HEK293 (cell line): Measurements from ENCODE around the gene NOPCHAP1.
"Not testable (repeated sequence)": the region's sequence is repeated elsewhere in the genome, so short reads cannot be mapped to it uniquely, and the experiment has no call there.

ENCODE experiments used
- CTCF ChIA-PET: fragments of 350-600 bp; formaldehyde crosslinking; extraction: SDS; loops from one replicate; lab custom pipeline; 2021; ENCODE audit warnings: antibody characterized with exemption; lab: Yijun Ruan, JAX
- POLR2A ChIA-PET: fragments of 300-600 bp; formaldehyde crosslinking; extraction: SDS; loops from one replicate; lab custom pipeline; 2020; ENCODE audit warnings: antibody characterized with exemption, inconsistent platforms; lab: Yijun Ruan, JAX
- H3K27ac ChIP-seq: fragments of 200-500 bp; sonication (Bioruptor generic); 2 replicates; pipeline ENCODE4 v1.5.1; 2014; ENCODE audit warnings: low read depth, low read length, control low read depth, inconsistent platforms; ENCODE audit errors: extremely low read depth
- H3K36me3 ChIP-seq, 2 experiments: fragments of 200-500 bp in 1 of 2; sonication (Bioruptor generic) in 1 of 2; 1 replicate in 1 of 2; 2 replicates in 1 of 2; pipeline ENCODE4 v1.5.1; 2014 to 2017; ENCODE audit warnings: inconsistent platforms in 2 of 2, low read length in 2 of 2; ENCODE audit not compliant: control insufficient read depth in 2 of 2, insufficient read depth in 1 of 2
- H3K4me1 ChIP-seq: fragments of 200-500 bp; sonication (Bioruptor generic); 2 replicates; pipeline ENCODE4 v1.5.1; 2014; ENCODE audit warnings: mild to moderate bottlenecking, low read length, inconsistent platforms; ENCODE audit not compliant: control insufficient read depth, insufficient read depth
- H3K4me3 ChIP-seq: 2 replicates; pipeline ENCODE4 v1.5.1; 2011; ENCODE audit warnings: low read depth, mild to moderate bottlenecking, control low read depth, low read length, moderate library complexity
- H3K9me3 ChIP-seq: fragments of 200-500 bp; sonication (Bioruptor generic); 2 replicates; pipeline ENCODE4 v1.5.1; 2014; ENCODE audit warnings: low read depth, low read length, inconsistent platforms; ENCODE audit not compliant: control insufficient read depth, insufficient read depth
- EGR2 ChIP-seq: fragments of 450-650 bp; formaldehyde crosslinking; IDR thresholded peaks from 2 replicates; pipeline ENCODE4 v1.5.1; 2016; ENCODE audit warnings: low read depth, missing biosample characterization, missing genetic modification characterization
- GLIS1 ChIP-seq: fragments of 450-650 bp; formaldehyde crosslinking; IDR thresholded peaks from 2 replicates; pipeline ENCODE4 v1.5.1; 2016; ENCODE audit warnings: missing biosample characterization, missing genetic modification characterization
- HOXA7 ChIP-seq: sonication (generic); formaldehyde crosslinking; IDR thresholded peaks from 2 replicates; pipeline ENCODE4 v1.8.1; 2022; ENCODE audit warnings: missing genetic modification reagents, borderline replicate concordance
- KLF16 ChIP-seq: fragments of 450-650 bp; formaldehyde crosslinking; IDR thresholded peaks from 2 replicates; pipeline ENCODE4 v1.5.1; 2017; ENCODE audit warnings: missing biosample characterization, missing genetic modification characterization
- OSR2 ChIP-seq: fragments of 450-650 bp; formaldehyde crosslinking; IDR thresholded peaks from 2 replicates; pipeline ENCODE4 v1.5.1; 2016; ENCODE audit warnings: missing biosample characterization, missing genetic modification characterization
- SETDB1 ChIP-seq: IDR thresholded peaks from one replicate; pipeline ENCODE4 v1.6.1; 2017; ENCODE audit warnings: mild to moderate bottlenecking, low read length, moderate library complexity, mixed read lengths; ENCODE audit not compliant: insufficient read length
- YY2 ChIP-seq: fragments of 450-650 bp; formaldehyde crosslinking; IDR thresholded peaks from 2 replicates; pipeline ENCODE4 v1.5.1; 2016; ENCODE audit warnings: missing biosample characterization, missing genetic modification characterization
- ZBTB17 ChIP-seq: fragments of 450-650 bp; formaldehyde crosslinking; IDR thresholded peaks from 2 replicates; pipeline ENCODE4 v1.5.1; 2016; ENCODE audit warnings: missing biosample characterization, missing genetic modification characterization
- ZEB2 ChIP-seq: fragments of 450-650 bp; formaldehyde crosslinking; IDR thresholded peaks from 2 replicates; pipeline ENCODE4 v1.5.1; 2016; ENCODE audit warnings: missing biosample characterization, missing genetic modification characterization
- ZFP69B ChIP-seq: fragments of 450-650 bp; formaldehyde crosslinking; IDR thresholded peaks from 2 replicates; pipeline ENCODE4 v1.5.1; 2016; ENCODE audit warnings: missing biosample characterization, missing genetic modification characterization
- ZNF214 ChIP-seq: fragments of 450-650 bp; formaldehyde crosslinking; IDR thresholded peaks from 2 replicates; pipeline ENCODE4 v1.5.1; 2017; ENCODE audit warnings: missing biosample characterization, mild to moderate bottlenecking, missing genetic modification characterization, borderline replicate concordance
- ZNF274 ChIP-seq, 2 experiments: fragments of 200-500 bp in 1 of 2; fragments of 450-650 bp in 1 of 2; sonication (Bioruptor generic) in 1 of 2; formaldehyde crosslinking in 1 of 2; IDR thresholded peaks; 2 replicates each; pipeline versions ENCODE4 v1.5.1 to v1.6.1; 2014 to 2016; ENCODE audit warnings: borderline replicate concordance in 1 of 2, inconsistent platforms in 1 of 2, low read length in 1 of 2, missing biosample characterization in 1 of 2, missing genetic modification characterization in 1 of 2
- ZNF335 ChIP-seq: fragments of 450-650 bp; formaldehyde crosslinking; conservative IDR thresholded peaks from 2 replicates; pipeline ENCODE4 v1.5.1; 2016; ENCODE audit warnings: missing biosample characterization, missing genetic modification characterization
- ZNF366 ChIP-seq: fragments of 450-650 bp; formaldehyde crosslinking; conservative IDR thresholded peaks from 2 replicates; pipeline ENCODE4 v1.5.1; 2016; ENCODE audit warnings: missing biosample characterization, missing genetic modification characterization
- ZNF510 ChIP-seq: fragments of 450-650 bp; formaldehyde crosslinking; IDR thresholded peaks from 2 replicates; pipeline ENCODE4 v1.5.1; 2018; ENCODE audit warnings: mild to moderate bottlenecking, missing genetic modification characterization, missing biosample characterization; ENCODE audit not compliant: insufficient replicate concordance
- ZNF521 ChIP-seq: fragments of 450-650 bp; formaldehyde crosslinking; IDR thresholded peaks from 2 replicates; pipeline ENCODE4 v1.5.1; 2017; ENCODE audit warnings: missing biosample characterization, mild to moderate bottlenecking, missing genetic modification characterization
- ZNF610 ChIP-seq: fragments of 450-650 bp; formaldehyde crosslinking; IDR thresholded peaks from 2 replicates; pipeline ENCODE4 v1.5.1; 2016; ENCODE audit warnings: missing biosample characterization, missing genetic modification characterization, borderline replicate concordance
- ZNF621 ChIP-seq: fragments of 450-650 bp; formaldehyde crosslinking; IDR thresholded peaks from 2 replicates; pipeline ENCODE4 v1.5.1; 2017; ENCODE audit warnings: missing biosample characterization, missing genetic modification characterization
- ZNF629 ChIP-seq: fragments of 450-650 bp; formaldehyde crosslinking; IDR thresholded peaks from 2 replicates; pipeline ENCODE4 v1.5.1; 2017; ENCODE audit warnings: missing biosample characterization, missing genetic modification characterization
- ZNF701 ChIP-seq: fragments of 450-650 bp; formaldehyde crosslinking; IDR thresholded peaks from 2 replicates; pipeline ENCODE4 v1.5.1; 2016; ENCODE audit warnings: missing biosample characterization, missing genetic modification characterization
- TF ChIP-seq, protein P1 (sequence below): fragments of 450-650 bp; formaldehyde crosslinking; IDR thresholded peaks from 2 replicates; pipeline ENCODE4 v1.5.1; 2016; ENCODE audit warnings: missing biosample characterization, missing genetic modification characterization
- TF ChIP-seq, protein P2 (sequence below): fragments of 450-650 bp; IDR thresholded peaks from 2 replicates; pipeline ENCODE4 v1.5.1; 2018; ENCODE audit warnings: missing biosample characterization, missing genetic modification characterization
- TF ChIP-seq, protein P3 (sequence below): fragments of 450-650 bp; formaldehyde crosslinking; IDR thresholded peaks from 2 replicates; pipeline ENCODE4 v1.5.0; 2017; ENCODE audit warnings: missing biosample characterization, missing genetic modification characterization, borderline replicate concordance

The NOPCHAP1 gene

DNA sequence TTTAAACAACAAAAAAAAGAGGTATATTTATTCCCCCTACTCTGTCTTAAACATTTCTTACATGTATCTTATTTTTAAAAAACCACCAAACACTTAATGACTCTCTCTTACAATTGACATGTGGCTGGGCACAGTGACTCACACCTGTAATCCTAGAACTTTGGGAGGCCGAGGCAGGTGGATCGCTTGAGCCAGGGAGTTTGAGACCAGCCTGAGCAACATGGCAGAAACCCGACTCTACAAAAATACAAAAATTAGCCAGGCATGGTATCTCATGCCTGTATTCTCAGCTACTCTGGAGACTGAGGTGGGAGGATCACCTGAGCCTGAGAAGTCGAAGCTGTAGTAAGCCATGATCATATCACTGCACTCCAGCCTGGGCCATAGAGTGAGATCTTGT is 44.0 kb upstream of the NOPCHAP1 start (continued):
- TF ChIP-seq GLIS1 (tag by site-specific recombination), result no peak
- TF ChIP-seq ZNF521 (tag by site-specific recombination), result no peak
- TF ChIP-seq HOXA7 (CRISPR knock-in tag), result no peak
- TF ChIP-seq ZEB2, result no peak
- TF ChIP-seq, protein P1, sequence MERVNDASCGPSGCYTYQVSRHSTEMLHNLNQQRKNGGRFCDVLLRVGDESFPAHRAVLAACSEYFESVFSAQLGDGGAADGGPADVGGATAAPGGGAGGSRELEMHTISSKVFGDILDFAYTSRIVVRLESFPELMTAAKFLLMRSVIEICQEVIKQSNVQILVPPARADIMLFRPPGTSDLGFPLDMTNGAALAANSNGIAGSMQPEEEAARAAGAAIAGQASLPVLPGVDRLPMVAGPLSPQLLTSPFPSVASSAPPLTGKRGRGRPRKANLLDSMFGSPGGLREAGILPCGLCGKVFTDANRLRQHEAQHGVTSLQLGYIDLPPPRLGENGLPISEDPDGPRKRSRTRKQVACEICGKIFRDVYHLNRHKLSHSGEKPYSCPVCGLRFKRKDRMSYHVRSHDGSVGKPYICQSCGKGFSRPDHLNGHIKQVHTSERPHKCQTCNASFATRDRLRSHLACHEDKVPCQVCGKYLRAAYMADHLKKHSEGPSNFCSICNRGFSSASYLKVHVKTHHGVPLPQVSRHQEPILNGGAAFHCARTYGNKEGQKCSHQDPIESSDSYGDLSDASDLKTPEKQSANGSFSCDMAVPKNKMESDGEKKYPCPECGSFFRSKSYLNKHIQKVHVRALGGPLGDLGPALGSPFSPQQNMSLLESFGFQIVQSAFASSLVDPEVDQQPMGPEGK (tag by site-specific recombination), result 0 out of 2 replicates have a peak, but pooled peaks have one; percentile 15
- TF ChIP-seq ZBTB17 (tag by site-specific recombination), result 0 out of 2 replicates have a peak, but pooled peaks have one; percentile 42
- no peak for TF ChIP-seq ZNF610 (tag by site-specific recombination)
- 0 out of 2 replicates have a peak, but pooled peaks have one; percentile 18 for TF ChIP-seq ZNF335 (tag by site-specific recombination)
- 0 out of 2 replicates have a peak, but pooled peaks have one; percentile 39 for TF ChIP-seq YY2
- no peak for TF ChIP-seq EGR2 (tag by site-specific recombination)
- TF ChIP-seq ZFP69B, result no peak
- no peak for TF ChIP-seq ZNF214 (tag by site-specific recombination)

DNA sequence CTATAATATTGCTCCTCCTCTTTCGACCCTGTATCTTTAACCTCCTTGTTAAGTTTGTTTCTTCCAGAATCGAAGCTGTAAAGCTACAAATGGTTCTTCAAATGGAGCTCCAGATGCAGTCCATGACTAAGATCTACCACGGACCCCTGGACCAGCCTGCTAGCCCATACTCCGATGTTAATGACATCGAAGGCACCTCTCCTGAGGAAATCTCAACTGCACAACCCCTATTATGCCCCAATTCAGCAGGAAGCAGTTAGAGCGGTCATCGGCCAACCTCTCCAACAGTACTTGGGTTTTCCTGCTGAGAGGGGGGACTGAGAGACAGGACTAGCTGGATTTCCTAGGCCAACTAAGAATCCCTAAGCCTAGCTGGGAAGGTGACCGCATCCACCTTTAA is 42.7 kb upstream of the NOPCHAP1 start:
- POLR2A ChIA-PET, result interaction anchor here (0.7 kb wide), 1 partner anchor 22 kb away, joined by 3 read pairs; no protein-coding TSS in a partner anchor
- peaks cover 19% of the 10 kb centered on the region for H3K4me1 ChIP-seq
- H3K27ac ChIP-seq, H3K4me3 ChIP-seq, H3K9me3 ChIP-seq, H3K36me3 ChIP-seq, CTCF ChIA-PET: not testable (repeated sequence)
- TF ChIP-seq SETDB1, result peak; percentile 40

DNA sequence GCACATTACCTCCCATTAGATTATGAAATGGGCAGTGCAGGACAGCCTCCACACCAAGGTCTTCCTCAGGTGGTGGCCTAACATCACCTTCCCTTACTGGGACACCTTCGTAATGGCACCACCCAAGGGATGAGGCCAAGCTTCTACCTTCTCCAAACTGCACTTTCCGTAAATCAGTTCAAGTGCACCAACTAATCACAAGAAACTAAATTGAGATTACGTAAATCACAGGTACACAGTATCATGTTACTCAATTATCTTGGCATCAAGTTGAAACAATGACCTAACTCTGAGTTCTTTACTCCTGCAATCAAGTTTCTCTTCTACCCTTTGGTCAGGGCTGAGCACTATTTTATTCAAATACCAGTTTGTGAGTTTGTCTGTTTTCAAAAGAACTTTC is 41.9 kb upstream of the NOPCHAP1 start:
- POLR2A ChIA-PET, result no interaction called here
- Histone ChIP-seq H3K4me3 (no peak overlapping the region), H3K36me3 (no peaks in the 10 kb centered on the region), H3K27ac (no peak overlapping the region), H3K4me1 (peaks cover 19% of the 10 kb centered on the region), H3K9me3 (no peaks in the 10 kb centered on the region)
- CTCF ChIA-PET, result interaction anchor here (0.6 kb wide), 1 partner anchor 654 kb away, joined by 7 read pairs; no protein-coding TSS in a partner anchor
- TF ChIP-seq KLF16 (tag by site-specific recombination) (no peak), ZNF629 (tag by site-specific recombination) (no peak), ZNF701 (no peak), ZNF274 (IDR thresholded peaks at IDR 0.05; ENCODE audit: low read length) (no peak), ZNF274 (tag by site-specific recombination; IDR thresholded peaks at IDR 0.05; ENCODE audit: borderline replicate concordance) (no peak), ZNF621 (tag by site-specific recombination) (no peak), ZNF510 (no peak), OSR2 (tag by site-specific recombination) (0 out of 2 replicates have a peak, but pooled peaks have one; percentile 39), ZEB2 (no peak), ZNF366 (tag by site-specific recombination) (peak; percentile 56; the same call in 1 of the 2 replicates)
- TF ChIP-seq, protein P1 (tag by site-specific recombination), result no peak
- TF ChIP-seq, protein P2, sequence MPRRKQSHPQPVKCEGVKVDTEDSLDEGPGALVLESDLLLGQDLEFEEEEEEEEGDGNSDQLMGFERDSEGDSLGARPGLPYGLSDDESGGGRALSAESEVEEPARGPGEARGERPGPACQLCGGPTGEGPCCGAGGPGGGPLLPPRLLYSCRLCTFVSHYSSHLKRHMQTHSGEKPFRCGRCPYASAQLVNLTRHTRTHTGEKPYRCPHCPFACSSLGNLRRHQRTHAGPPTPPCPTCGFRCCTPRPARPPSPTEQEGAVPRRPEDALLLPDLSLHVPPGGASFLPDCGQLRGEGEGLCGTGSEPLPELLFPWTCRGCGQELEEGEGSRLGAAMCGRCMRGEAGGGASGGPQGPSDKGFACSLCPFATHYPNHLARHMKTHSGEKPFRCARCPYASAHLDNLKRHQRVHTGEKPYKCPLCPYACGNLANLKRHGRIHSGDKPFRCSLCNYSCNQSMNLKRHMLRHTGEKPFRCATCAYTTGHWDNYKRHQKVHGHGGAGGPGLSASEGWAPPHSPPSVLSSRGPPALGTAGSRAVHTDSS (tag by site-specific recombination), result peak; percentile 53; the same call in 1 of the 2 replicates
- TF ChIP-seq, protein P3, sequence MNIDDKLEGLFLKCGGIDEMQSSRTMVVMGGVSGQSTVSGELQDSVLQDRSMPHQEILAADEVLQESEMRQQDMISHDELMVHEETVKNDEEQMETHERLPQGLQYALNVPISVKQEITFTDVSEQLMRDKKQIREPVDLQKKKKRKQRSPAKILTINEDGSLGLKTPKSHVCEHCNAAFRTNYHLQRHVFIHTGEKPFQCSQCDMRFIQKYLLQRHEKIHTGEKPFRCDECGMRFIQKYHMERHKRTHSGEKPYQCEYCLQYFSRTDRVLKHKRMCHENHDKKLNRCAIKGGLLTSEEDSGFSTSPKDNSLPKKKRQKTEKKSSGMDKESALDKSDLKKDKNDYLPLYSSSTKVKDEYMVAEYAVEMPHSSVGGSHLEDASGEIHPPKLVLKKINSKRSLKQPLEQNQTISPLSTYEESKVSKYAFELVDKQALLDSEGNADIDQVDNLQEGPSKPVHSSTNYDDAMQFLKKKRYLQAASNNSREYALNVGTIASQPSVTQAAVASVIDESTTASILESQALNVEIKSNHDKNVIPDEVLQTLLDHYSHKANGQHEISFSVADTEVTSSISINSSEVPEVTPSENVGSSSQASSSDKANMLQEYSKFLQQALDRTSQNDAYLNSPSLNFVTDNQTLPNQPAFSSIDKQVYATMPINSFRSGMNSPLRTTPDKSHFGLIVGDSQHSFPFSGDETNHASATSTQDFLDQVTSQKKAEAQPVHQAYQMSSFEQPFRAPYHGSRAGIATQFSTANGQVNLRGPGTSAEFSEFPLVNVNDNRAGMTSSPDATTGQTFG (tag by site-specific recombination), result no peak
